ENCODE measurements around the gene RBM4B. TPM values are rescaled to one million over a fixed set of nuclear protein-coding genes. Genes with fewer than 3 reads are reported as not detected.

RBM4B gene
- total and polyA plus RNA-seq, 4 donors: 9.4 to 33.9 (median 11.1) TPM

GRCh38 chr11:66674964-66675602 lies 2.6 kb downstream of the RBM4B start:
- Histone ChIP-seq H3K9ac (ENCODE audit: insufficient read depth in 1 of 2, low read length in 2 of 2) (no peak overlapping the region), H3K4me3 (no peak overlapping the region), H3K9me3 (ENCODE audit: control insufficient read depth in 4 of 4, insufficient read depth in 3 of 4, low read length in 3 of 4) (no peaks in the 10 kb centered on the region), H3K36me3 (ENCODE audit: control insufficient read depth in 4 of 4, insufficient read depth in 4 of 4, low read length in 4 of 4) (peaks cover 0 to 15% (median 5%) of the 10 kb centered on the region in 4 donors), H3K27ac (ENCODE audit: low read depth in 1 of 2, low read length in 1 of 2) (no peak overlapping the region), H3K27me3 (ENCODE audit: control insufficient read depth in 3 of 3, insufficient read depth in 3 of 3, low read length in 2 of 3) (no peaks in the 10 kb centered on the region), H3K4me1 (ENCODE audit: control insufficient read depth in 5 of 5, insufficient read depth in 5 of 5, low read length in 5 of 5) (peaks cover 0 to 30% (median 11%) of the 10 kb centered on the region in 5 donors)
- no peak for ATAC-seq (ENCODE audit: insufficient read depth, low FRiP score)
- no peak for DNase-seq
- 71 to 95% methylated on average over 2 of the region's 2 CpGs for WGBS, 2 donors
- no peak for TF ChIP-seq CTCF (IDR thresholded peaks at IDR 0.05; ENCODE audit: control extremely low read depth, extremely low read depth)

- no peaks in the 10 kb centered on the region for H3K27me3 ChIP-seq (ENCODE audit: control insufficient read depth in 3 of 3, insufficient read depth in 3 of 3, low read length in 2 of 3)
- 88 to 95% methylated on average over 5 of the region's 5 CpGs for WGBS, 2 donors
- no peak overlapping the region for H3K9ac ChIP-seq (ENCODE audit: insufficient read depth in 1 of 2, low read length in 2 of 2)
- peaks cover 0 to 14% (median 5%) of the 10 kb centered on the region in 5 donors for H3K4me1 ChIP-seq (ENCODE audit: control insufficient read depth in 5 of 5, insufficient read depth in 5 of 5, low read length in 5 of 5)
- H3K4me3 ChIP-seq: no peak overlapping the region
- H3K36me3 ChIP-seq (ENCODE audit: control insufficient read depth in 4 of 4, insufficient read depth in 4 of 4, low read length in 4 of 4): peaks cover 8 to 42% (median 23%) of the 10 kb centered on the region in 4 donors
- no peak overlapping the region for H3K27ac ChIP-seq (ENCODE audit: low read depth in 1 of 2, low read length in 1 of 2)
- ATAC-seq (ENCODE audit: insufficient read depth, low FRiP score): no peak
- DNase-seq: no peak
- TF ChIP-seq CTCF (IDR thresholded peaks at IDR 0.05; ENCODE audit: control extremely low read depth, extremely low read depth): no peak
- no peaks in the 10 kb centered on the region for H3K9me3 ChIP-seq (ENCODE audit: control insufficient read depth in 4 of 4, insufficient read depth in 3 of 4, low read length in 3 of 4)
Measured at GRCh38 chr11:66670816-66671215, 6.9 kb downstream of the RBM4B start.

- H3K4me1 ChIP-seq (ENCODE audit: control insufficient read depth in 5 of 5, insufficient read depth in 5 of 5, low read length in 5 of 5): peaks cover 0 to 4% (median 0%) of the 10 kb centered on the region in 5 donors
- DNase-seq (no peak), ATAC-seq (ENCODE audit: insufficient read depth, low FRiP score) (no peak)
- no peaks in the 10 kb centered on the region for H3K27me3 ChIP-seq (ENCODE audit: control insufficient read depth in 3 of 3, insufficient read depth in 3 of 3, low read length in 2 of 3)
- H3K27ac ChIP-seq (ENCODE audit: low read depth in 1 of 2, low read length in 1 of 2): no peak overlapping the region
- TF ChIP-seq CTCF (IDR thresholded peaks at IDR 0.05; ENCODE audit: control extremely low read depth, extremely low read depth): no peak
- H3K4me3 ChIP-seq: no peak overlapping the region
- 92 to 96% methylated on average over 11 of the region's 11 CpGs for WGBS, 2 donors
- peaks cover 14 to 56% (median 30%) of the 10 kb centered on the region in 4 donors for H3K36me3 ChIP-seq (ENCODE audit: control insufficient read depth in 4 of 4, insufficient read depth in 4 of 4, low read length in 4 of 4)
- no peaks in the 10 kb centered on the region for H3K9me3 ChIP-seq (ENCODE audit: control insufficient read depth in 4 of 4, insufficient read depth in 3 of 4, low read length in 3 of 4)
- H3K9ac ChIP-seq (ENCODE audit: insufficient read depth in 1 of 2, low read length in 2 of 2): no peak overlapping the region
Measured at GRCh38 chr11:66665369-66665768, 12.3 kb downstream of the RBM4B start.

Measured in lung (tissue), 12 donors.